Erythroblast (primary cell): ENCODE measurements around the gene BCL2L11.
A peak's percentile ranks its signal among the peaks of the same experiment; 100 is the strongest.

Source experiments
- DNase-seq, 2 experiments: peaks; one replicate each; lab custom pipeline; 2025; lab: John Stamatoyannopoulos, UW
- GATA1 ChIP-seq: IDR thresholded peaks from 2 replicates; pipeline ENCODE4 v1.6.1; 2011; ENCODE audit warnings: low read depth, mild to moderate bottlenecking, control low read depth, low read length, moderate library complexity
- POLR2A ChIP-seq: IDR thresholded peaks from 2 replicates; pipeline ENCODE4 v1.6.1; 2011; ENCODE audit warnings: mild to moderate bottlenecking, low read length

The BCL2L11 gene

DNA sequence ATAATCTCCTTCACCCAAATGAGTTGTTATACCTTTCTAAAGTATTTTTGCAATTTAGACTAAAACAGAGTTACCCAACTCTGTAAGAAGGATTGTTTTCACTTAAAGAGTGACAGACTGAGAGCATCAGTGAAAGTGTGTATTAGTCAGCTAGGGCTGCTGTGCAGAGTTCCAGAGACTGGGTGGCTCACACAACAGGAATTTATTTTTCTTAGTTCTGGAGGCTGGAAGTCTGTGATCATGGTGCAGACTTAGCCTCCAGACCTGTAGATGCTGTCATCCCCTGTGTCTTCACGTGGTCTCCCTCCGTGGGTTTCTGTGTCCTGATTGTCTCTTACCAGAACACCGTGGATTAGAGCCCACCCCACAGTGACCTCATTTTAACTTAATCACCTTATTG lies 40.0 kb downstream of the BCL2L11 start:
- TF ChIP-seq GATA1: no peak
- TF ChIP-seq POLR2A: no peak
- DNase-seq: no peak

DNA sequence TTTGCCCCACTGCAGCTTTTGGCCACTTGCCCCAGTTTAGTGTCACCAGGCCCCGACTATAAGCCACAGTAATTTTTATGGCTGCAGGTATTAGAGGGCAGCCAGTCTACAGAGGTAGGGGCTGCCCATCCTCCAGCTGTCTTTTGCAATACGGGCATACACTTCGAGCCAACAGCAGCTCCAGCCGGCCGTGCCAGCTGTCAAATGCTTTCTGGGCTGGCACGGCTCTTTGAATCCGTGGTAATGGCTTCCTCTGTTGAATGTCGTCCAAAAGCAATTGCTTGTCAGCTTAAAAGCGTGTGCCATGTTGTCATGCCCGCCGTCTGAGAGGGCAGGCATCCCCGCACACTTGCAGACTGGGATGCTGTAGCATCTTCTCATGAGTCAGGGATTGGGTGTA lies 41.3 kb downstream of the BCL2L11 start:
- DNase-seq: no peak
- TF ChIP-seq GATA1 (no peak), POLR2A (no peak)

DNA sequence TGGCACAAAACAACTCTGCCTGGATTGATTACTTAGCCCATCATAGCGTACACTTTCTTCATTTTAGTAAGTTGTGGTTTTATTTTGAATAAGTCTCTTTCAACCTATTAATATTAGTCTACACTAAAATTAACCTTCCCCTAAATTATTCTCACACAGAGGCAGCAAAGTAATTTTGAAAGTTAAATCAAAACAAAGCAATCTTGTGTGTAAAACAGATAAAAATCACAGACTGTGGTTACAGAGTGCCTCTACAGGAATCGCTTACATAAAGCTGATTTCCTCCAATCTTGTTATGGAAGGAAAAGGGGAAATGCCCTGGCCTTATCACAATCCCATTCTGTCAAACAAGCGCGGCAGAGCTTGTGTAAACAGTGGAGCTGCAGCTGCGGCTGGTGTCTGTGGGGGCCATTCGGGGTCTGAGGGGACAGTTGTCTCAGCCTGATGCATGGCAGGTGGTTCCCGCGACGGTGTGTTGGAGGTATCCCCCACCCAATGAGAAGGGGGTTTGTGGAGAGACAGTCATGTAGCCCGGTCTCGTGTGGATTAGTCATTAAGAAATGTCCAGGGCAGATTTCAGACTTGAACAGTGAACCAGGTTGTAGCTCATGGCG lies 42.1 kb downstream of the BCL2L11 start:
- TF ChIP-seq GATA1: no peak
- no peak for TF ChIP-seq POLR2A
- DNase-seq: no peak

DNA sequence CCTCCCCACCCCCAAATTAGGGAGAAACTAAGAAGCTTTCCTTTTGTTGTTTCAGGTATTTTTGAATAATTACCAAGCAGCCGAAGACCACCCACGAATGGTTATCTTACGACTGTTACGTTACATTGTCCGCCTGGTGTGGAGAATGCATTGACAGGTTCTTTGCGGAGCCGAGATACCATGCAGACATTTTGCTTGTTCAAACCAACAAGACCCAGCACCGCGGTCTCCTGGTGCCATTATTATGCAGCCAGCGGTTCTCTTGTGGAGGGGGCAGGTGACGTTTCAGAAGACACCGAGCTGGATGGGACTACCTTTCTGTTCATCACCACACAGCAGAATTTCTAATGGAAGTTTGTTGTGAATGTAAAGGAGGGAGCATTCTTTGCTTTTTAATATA lies 43.4 kb downstream of the BCL2L11 start:
- no peak for DNase-seq
- TF ChIP-seq POLR2A (no peak), GATA1 (no peak)

DNA sequence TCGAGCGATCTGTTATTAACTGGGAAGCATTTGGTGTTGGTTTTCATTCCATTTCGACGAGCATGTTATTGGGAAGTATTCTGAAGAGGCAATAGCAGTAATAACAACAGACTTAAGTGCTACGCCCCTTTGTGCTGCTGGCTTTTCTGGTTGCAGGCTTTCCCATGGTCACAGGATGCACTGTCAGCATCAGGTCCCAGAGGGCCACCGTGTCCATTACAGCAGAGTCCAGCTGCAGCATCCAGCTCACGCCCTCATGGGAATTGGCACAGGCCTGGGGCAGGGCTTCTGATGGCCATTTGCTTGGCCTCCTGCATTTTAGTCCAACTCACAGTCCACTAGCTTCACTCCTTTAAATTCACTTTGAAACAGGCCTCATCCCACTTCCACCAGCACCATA lies 44.4 kb downstream of the BCL2L11 start:
- TF ChIP-seq POLR2A (no peak), GATA1 (no peak)
- DNase-seq: no peak

DNA sequence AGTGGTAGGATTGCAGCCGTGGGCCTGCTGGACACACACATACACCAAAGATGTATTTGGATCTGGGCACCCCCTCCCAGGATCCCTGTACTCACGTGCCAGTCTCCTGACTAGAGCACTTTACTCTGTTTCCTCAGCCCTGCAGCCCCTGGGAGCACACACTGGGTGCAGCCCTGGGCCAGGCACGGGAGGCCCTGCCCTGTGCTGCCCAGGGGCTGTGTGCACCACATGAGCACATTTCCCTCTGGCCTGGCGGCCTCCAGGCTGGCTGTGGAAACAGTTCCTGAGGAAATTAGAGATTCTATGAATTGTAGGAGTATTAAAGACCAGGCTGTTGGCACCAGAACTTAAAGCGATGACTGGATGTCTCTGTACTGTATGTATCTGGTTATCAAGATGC lies 45.4 kb downstream of the BCL2L11 start:
- no peak for TF ChIP-seq GATA1
- TF ChIP-seq POLR2A: no peak
- no peak for DNase-seq

DNA sequence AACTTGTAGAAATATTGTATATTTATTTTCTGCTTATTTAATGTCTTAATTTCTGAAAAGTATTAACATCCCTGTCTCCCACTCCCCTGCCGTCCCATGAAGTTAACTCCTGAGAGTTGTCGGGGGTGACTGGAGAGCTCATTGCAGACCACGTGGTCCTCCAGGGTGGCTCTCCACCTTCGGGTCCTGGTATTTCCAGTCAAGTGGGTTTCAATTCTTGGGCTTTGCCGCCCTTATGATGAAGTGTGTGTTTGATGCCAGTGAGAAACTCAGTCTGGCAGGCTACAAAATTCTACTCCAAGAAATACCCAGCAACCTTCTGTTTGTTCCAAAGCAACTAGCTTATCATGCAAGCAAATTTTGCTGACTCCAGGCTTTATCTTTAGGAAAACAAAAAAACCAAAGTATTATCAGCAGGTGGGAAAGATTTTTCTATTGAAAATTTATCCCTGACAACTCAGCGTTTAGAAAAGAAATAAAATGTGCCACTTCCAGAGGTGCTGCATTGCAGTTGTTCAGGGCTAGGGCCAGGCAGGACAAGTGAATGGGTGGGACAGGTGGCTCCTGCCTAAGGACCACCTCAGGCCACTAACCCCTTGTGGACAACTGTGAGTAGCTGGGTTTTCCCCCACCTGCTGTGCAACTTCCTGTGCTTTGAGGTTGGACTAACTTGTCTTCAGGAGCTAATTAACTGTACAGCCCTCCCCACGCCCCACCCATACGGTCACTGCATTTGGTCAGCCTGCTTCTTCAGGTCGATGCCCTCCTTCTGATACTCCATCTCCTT lies 46.6 kb downstream of the BCL2L11 start:
- DNase-seq: peak in 1 of 2 experiments; percentile 55
- TF ChIP-seq POLR2A (no peak), GATA1 (no peak)

DNA sequence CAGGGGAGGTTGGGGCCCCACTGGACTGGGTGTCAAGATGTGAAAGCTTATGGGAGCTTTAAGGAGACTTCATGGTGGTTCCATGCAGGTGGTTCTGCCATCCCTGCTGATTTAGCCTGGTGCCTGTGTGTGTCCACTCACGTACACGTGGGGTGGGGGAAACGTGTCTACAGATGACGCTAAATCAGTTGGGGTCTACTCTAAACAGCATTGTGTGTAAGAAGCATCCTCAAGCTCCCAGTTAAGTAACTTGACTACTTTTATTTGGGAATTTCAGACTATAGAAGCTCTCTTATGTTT lies 47.1 kb downstream of the BCL2L11 start:
- peak in 1 of 2 experiments; percentile 56 for DNase-seq
- peak; percentile 20 for TF ChIP-seq POLR2A
- TF ChIP-seq GATA1: no peak

DNA sequence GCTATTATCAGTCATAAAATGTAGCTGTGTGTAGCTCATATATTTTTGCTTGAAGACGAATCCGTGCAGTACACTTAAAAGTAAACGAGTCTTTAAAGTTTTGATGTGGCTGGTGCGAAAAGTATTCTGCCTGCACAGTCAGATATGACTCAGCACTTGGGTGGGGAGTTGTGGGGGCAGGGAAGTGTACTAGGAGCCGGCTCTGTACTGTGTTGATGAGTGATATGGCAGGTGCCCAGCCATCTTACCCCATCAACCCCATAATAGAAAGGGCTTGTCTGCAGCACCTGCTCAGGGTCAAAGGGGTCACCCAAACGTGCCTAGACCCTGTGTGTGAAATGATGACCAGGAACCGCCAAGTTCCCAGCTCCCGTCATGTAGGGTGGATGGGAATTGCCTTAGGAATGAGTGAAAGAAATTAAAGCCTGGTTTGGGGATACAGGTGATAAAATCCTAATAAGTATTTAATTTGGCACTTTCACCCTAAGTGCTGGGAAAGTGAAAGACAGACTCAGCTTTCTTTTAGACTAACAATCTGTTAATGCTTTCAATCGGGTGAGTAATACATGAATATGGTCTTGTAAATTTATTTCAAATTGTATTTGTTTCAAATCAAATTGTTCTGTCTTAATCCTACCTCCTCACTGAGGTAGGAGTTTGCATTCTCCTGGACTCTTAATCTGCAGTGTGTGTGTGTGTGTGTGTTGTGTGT lies 48.0 kb downstream of the BCL2L11 start:
- DNase-seq: peak; percentile 91 to 92
- no peak for TF ChIP-seq POLR2A
- no peak for TF ChIP-seq GATA1

DNA sequence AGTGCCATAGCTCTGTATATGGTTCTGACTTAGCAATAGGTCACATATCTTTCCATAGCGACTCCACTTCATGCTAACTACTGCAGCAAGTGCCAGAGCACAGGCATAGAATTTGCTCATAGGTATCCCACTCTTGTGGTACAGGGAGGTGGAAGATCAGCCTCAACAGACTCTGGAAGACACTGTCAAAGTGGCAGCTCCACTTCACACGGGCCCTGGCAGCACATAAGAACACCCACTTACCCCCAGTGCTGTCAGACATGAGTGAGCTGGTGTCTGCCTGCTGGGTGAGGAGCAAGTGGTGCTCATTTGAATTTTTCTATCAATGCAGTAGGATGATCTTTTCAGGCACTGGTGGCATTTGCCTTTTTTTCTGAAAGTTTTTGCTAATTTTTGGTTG lies 48.6 kb downstream of the BCL2L11 start:
- TF ChIP-seq GATA1 (no peak), POLR2A (no peak)
- DNase-seq: peak; percentile 33 to 58

DNA sequence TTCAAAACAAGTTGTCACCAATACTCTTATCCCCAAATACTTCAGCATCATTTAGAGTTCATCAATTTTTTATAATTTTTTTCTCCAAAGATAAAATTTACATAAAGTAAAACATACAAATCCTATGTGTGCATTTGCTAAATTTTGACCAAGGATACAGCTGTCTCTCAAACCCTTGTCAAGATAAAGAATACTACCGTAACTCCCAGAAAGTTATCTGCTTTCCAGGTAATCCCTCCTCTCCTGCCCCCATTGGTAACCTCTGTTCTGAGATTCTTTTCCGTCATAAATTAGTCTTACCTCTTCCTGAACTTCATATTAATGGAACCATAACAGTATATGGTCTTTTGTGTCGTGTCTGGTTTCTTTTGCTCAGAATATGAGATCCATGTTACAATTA lies 49.2 kb downstream of the BCL2L11 start:
- no peak for TF ChIP-seq POLR2A
- no peak for TF ChIP-seq GATA1
- no peak for DNase-seq

DNA sequence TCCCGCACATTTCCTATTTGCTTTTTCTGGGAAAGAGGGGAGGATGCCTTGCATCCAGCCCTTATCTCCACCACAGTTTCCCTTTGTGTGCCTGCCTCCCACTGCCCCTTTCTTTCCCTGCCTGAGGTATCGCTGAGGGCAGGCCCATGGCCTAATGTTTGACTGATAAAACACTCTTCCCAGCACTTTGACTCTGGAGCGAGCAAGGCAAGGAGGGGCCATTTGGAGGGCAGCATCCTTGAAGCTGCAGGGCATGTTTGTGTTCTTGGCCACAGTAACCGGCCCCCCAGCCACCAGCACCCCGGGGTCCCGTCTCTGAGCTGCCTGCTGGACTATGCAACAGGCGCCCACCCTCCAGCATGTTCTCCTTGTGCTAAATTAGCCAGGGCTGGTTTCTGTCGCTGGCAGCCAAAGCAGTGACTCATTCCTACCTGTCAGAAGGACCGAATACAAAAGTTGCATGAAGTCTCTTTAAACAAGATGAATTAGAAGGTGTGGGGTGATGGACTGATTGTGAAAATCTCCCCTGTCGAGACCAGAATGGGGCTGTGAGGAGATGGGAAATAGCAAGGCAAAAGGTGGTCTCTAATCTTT lies 50.7 kb downstream of the BCL2L11 start:
- no peak for DNase-seq

DNA sequence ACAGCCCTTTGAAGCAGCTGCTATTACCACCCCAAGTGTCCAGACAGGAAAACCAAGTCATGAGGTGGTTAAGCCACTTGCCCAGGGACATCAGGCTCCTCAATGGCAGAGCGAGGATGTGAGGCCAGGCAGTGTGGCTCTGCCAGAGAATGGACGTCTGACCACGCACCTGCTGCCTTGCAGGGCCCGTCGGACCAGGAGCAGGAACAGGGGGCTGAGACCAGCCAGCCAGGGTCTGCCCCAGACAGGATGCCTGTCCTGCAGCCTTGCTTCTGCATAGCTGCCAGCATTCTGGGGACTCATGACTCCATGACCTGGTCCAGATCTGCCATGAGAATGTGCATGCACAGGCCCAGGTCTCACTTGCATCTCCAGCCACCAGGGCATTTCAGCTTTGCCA lies 52.0 kb downstream of the BCL2L11 start:
- TF ChIP-seq POLR2A: no peak
- TF ChIP-seq GATA1: no peak

More for the DNA sequence above, 50.7 kb downstream of the BCL2L11 start:
- TF ChIP-seq POLR2A: no peak
- no peak for TF ChIP-seq GATA1

DNA sequence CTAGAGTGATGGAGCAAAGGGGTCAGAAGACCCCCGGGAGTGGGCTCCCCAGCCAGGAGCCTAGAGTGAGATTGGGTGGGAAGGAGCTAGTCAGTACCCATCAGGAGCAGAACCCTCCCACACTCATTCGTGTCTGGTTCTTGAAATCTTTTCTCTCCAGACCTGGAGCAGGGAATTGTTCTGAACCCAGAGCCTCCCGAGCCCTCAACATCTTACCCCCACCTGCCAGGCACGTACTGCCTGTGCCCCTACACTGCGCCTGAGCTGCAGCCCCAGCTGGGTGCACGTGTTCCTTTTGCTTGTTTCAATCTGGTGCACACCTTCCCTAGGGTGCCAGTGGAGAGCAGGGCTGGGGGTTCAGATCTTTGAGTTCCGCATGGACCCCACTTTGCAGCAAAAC lies 52.6 kb downstream of the BCL2L11 start:
- DNase-seq: no peak
- TF ChIP-seq GATA1 (no peak), POLR2A (no peak)

More for the DNA sequence above, 52.0 kb downstream of the BCL2L11 start:
- no peak for DNase-seq
